ENCODE results near the gene PLXND1.

PLXND1 gene

GRCh38 chr3:129584631-129585030, 21.8 kb downstream of the PLXND1 start:
- Histone ChIP-seq H3K27me3 (ENCODE audit: low read depth, low read length) (no peaks in the 10 kb centered on the region), H3K9ac (ENCODE audit: low read length) (no peak overlapping the region), H3K9me3 (ENCODE audit: insufficient read depth, low read length) (no peaks in the 10 kb centered on the region), H3K27ac (ENCODE audit: low read length) (no peak overlapping the region), H3K79me2 (ENCODE audit: low read length) (no peaks in the 10 kb centered on the region), H3K4me2 (ENCODE audit: low read length) (no peak overlapping the region), H3K4me3 (ENCODE audit: low read length) (no peak overlapping the region), H4K20me1 (ENCODE audit: insufficient read depth, low read length) (no peaks in the 10 kb centered on the region), H3K4me1 (ENCODE audit: low read length) (peaks cover 10% of the 10 kb centered on the region; the same call in 1 of the 2 replicates), H2AFZ (ENCODE audit: low read depth, low read length) (no peak overlapping the region), H3K36me3 (replicated peaks; ENCODE audit: low read depth, low read length) (no peaks in the 10 kb centered on the region)
- TF ChIP-seq, protein P1, sequence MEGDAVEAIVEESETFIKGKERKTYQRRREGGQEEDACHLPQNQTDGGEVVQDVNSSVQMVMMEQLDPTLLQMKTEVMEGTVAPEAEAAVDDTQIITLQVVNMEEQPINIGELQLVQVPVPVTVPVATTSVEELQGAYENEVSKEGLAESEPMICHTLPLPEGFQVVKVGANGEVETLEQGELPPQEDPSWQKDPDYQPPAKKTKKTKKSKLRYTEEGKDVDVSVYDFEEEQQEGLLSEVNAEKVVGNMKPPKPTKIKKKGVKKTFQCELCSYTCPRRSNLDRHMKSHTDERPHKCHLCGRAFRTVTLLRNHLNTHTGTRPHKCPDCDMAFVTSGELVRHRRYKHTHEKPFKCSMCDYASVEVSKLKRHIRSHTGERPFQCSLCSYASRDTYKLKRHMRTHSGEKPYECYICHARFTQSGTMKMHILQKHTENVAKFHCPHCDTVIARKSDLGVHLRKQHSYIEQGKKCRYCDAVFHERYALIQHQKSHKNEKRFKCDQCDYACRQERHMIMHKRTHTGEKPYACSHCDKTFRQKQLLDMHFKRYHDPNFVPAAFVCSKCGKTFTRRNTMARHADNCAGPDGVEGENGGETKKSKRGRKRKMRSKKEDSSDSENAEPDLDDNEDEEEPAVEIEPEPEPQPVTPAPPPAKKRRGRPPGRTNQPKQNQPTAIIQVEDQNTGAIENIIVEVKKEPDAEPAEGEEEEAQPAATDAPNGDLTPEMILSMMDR (IDR thresholded peaks at IDR 0.05; ENCODE audit: low read depth, low read length): no peak
- no peak for TF ChIP-seq EZH2phosphoT487 (IDR thresholded peaks at IDR 0.05; ENCODE audit: low read depth)

GRCh38 chr3:129583289-129583688, 23.2 kb downstream of the PLXND1 start:
- no peaks in the 10 kb centered on the region for H3K79me2 ChIP-seq (ENCODE audit: low read length)
- H2AFZ ChIP-seq (ENCODE audit: low read depth, low read length): no peak overlapping the region
- no peaks in the 10 kb centered on the region for H4K20me1 ChIP-seq (ENCODE audit: insufficient read depth, low read length)
- no peak overlapping the region for H3K4me2 ChIP-seq (ENCODE audit: low read length)
- no peaks in the 10 kb centered on the region for H3K36me3 ChIP-seq (replicated peaks; ENCODE audit: low read depth, low read length)
- no peak for TF ChIP-seq EZH2phosphoT487 (IDR thresholded peaks at IDR 0.05; ENCODE audit: low read depth)
- TF ChIP-seq, protein P1 (IDR thresholded peaks at IDR 0.05; ENCODE audit: low read depth, low read length): no peak
- no peak overlapping the region for H3K4me3 ChIP-seq (ENCODE audit: low read length)
- no peaks in the 10 kb centered on the region for H3K27me3 ChIP-seq (ENCODE audit: low read depth, low read length)
- peaks cover 15% of the 10 kb centered on the region for H3K4me1 ChIP-seq (ENCODE audit: low read length)
- H3K9ac ChIP-seq (ENCODE audit: low read length): no peak overlapping the region
- H3K9me3 ChIP-seq (ENCODE audit: insufficient read depth, low read length): no peaks in the 10 kb centered on the region
- no peak overlapping the region for H3K27ac ChIP-seq (ENCODE audit: low read length)

DNA sequence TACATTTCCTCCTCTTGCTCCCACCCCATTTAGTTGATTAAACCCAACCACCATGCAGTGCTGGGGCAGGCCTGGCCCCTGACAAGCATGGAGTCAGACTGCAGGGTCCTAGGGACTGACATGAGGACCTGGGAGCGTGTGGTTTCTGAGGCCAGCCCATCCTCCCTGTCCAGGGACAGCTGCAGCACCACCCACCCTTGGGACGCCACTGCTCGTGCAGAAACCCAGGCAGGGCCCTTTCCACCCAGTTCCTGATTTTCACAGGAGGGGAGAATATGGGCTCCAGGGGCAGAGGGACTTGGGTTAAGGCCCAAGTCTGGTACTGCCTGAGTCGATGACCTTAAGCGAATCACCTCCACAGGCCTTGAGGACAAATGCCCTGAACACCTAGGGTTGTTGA, 23.7 kb downstream of the PLXND1 start:
- H4K20me1 ChIP-seq (ENCODE audit: insufficient read depth, low read length): no peaks in the 10 kb centered on the region
- no peaks in the 10 kb centered on the region for H3K36me3 ChIP-seq (replicated peaks; ENCODE audit: low read depth, low read length)
- H3K9ac ChIP-seq (ENCODE audit: low read length): no peak overlapping the region
- H3K4me1 ChIP-seq (ENCODE audit: low read length): peaks cover 19% of the 10 kb centered on the region
- no peaks in the 10 kb centered on the region for H3K9me3 ChIP-seq (ENCODE audit: insufficient read depth, low read length)
- no peaks in the 10 kb centered on the region for H3K79me2 ChIP-seq (ENCODE audit: low read length)
- no peak for TF ChIP-seq EZH2phosphoT487 (IDR thresholded peaks at IDR 0.05; ENCODE audit: low read depth)
- TF ChIP-seq, protein P1 (IDR thresholded peaks at IDR 0.05; ENCODE audit: low read depth, low read length): no peak
- H3K4me3 ChIP-seq (ENCODE audit: low read length): no peak overlapping the region
- no peak overlapping the region for H2AFZ ChIP-seq (ENCODE audit: low read depth, low read length)
- no peaks in the 10 kb centered on the region for H3K27me3 ChIP-seq (ENCODE audit: low read depth, low read length)
- no peak overlapping the region for H3K4me2 ChIP-seq (ENCODE audit: low read length)
- H3K27ac ChIP-seq (ENCODE audit: low read length): no peak overlapping the region

DNA sequence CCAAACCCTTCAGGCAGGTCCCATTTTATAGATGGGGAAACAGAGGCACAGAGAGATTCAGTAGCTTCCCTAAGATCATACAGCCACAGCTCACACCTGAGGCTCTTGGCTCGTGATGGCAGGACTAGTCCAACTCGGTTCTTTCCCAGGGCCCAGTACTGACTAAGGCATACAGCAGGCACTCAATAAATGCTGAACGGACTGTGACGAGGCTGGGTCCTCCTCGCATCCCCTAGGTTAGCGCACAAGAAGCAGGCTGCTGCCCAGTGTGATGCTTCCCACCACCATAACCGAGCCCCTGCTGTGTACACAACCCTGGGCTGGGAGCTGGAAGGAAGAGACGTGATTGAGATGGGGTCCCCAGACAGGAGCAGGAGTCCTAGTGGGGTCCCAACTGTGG, 24.9 kb downstream of the PLXND1 start:
- Histone ChIP-seq H3K36me3 (replicated peaks; ENCODE audit: low read depth, low read length) (no peaks in the 10 kb centered on the region), H3K9ac (ENCODE audit: low read length) (no peak overlapping the region), H4K20me1 (ENCODE audit: insufficient read depth, low read length) (no peaks in the 10 kb centered on the region), H3K9me3 (ENCODE audit: insufficient read depth, low read length) (no peaks in the 10 kb centered on the region), H3K27me3 (ENCODE audit: low read depth, low read length) (no peaks in the 10 kb centered on the region), H2AFZ (ENCODE audit: low read depth, low read length) (no peak overlapping the region), H3K79me2 (ENCODE audit: low read length) (no peaks in the 10 kb centered on the region), H3K4me2 (ENCODE audit: low read length) (no peak overlapping the region), H3K4me1 (ENCODE audit: low read length) (peaks cover 31% of the 10 kb centered on the region), H3K4me3 (ENCODE audit: low read length) (no peak overlapping the region), H3K27ac (ENCODE audit: low read length) (no peak overlapping the region)
- TF ChIP-seq, protein P1 (IDR thresholded peaks at IDR 0.05; ENCODE audit: low read depth, low read length): no peak
- TF ChIP-seq EZH2phosphoT487 (IDR thresholded peaks at IDR 0.05; ENCODE audit: low read depth): no peak
